Astrocyte of the spinal cord (primary cell): ENCODE data around the gene HDHD3.

Experiments used
- DNase-seq: peaks from one replicate; pipeline ENCODE4 v3.0.0; 2011; ENCODE audit warnings: low read depth, low spot score
- H3K4me3 ChIP-seq: 2 replicates; pipeline ENCODE4 v1.5.1; 2011; ENCODE audit warnings: low read depth, mild to moderate bottlenecking, low read length, moderate library complexity
- in situ Hi-C: cut with HindIII; loops from 2 replicates; pipeline ENCODE4 v1.10.0; 2017; ENCODE audit warnings: low sequenced_read_pairs
- TF ChIP-seq, protein P1 (sequence below): IDR thresholded peaks from 2 replicates; pipeline ENCODE4 v1.5.1; 2012; ENCODE audit warnings: low read depth, mild to moderate bottlenecking, low read length, inconsistent platforms

Gene HDHD3

DNA sequence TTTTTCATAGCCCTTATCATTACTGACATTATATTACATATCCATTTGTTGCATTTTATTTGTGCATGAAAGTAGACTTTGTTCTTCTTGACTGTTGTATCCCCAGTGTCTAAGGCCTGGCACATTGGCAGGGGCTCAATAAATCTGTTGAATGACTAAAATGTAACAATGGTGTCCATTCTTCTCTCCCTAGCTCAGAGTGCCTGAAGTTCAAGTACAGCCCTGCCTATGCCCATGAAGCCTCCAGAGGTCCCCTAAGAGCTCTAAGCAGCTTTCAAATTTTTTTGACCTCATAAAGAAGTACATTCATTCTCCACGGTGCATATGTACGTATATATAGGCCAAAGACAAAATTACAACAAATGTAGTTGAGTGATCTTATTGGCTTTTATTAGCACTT lies 31.6 kb downstream of the HDHD3 start:
- TF ChIP-seq, protein P1, sequence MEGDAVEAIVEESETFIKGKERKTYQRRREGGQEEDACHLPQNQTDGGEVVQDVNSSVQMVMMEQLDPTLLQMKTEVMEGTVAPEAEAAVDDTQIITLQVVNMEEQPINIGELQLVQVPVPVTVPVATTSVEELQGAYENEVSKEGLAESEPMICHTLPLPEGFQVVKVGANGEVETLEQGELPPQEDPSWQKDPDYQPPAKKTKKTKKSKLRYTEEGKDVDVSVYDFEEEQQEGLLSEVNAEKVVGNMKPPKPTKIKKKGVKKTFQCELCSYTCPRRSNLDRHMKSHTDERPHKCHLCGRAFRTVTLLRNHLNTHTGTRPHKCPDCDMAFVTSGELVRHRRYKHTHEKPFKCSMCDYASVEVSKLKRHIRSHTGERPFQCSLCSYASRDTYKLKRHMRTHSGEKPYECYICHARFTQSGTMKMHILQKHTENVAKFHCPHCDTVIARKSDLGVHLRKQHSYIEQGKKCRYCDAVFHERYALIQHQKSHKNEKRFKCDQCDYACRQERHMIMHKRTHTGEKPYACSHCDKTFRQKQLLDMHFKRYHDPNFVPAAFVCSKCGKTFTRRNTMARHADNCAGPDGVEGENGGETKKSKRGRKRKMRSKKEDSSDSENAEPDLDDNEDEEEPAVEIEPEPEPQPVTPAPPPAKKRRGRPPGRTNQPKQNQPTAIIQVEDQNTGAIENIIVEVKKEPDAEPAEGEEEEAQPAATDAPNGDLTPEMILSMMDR: no peak
- no peak overlapping the region for H3K4me3 ChIP-seq
- in situ Hi-C loops: no loop called here
- no peak for DNase-seq

DNA sequence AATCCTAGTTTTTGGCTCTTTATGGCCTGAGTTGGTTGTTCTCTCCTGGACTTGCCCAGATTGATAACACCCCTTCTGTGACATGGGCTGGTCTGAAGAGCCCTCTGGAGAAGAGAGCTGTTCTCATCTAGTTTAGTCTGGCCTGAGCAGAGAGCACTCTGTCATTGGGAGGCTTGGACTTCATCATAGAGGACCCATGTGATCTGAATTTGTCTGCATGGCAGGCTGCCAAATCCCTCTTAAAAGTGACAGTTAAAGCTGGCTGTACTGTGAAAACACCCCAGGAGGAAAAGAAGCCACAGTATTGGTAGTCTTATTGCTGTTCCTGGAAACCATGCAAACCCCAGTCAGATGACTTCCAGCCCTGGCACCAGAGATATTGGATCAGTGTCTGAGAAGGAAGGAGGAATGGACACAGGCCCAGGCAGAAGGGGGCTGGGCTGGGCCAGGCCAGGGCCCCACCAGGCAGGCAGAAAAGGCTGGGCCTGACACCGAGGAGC lies 33.0 kb downstream of the HDHD3 start:
- no peak overlapping the region for H3K4me3 ChIP-seq
- TF ChIP-seq, protein P1: no peak
- peak; percentile 10 for DNase-seq
- in situ Hi-C loops: no loop called here

DNA sequence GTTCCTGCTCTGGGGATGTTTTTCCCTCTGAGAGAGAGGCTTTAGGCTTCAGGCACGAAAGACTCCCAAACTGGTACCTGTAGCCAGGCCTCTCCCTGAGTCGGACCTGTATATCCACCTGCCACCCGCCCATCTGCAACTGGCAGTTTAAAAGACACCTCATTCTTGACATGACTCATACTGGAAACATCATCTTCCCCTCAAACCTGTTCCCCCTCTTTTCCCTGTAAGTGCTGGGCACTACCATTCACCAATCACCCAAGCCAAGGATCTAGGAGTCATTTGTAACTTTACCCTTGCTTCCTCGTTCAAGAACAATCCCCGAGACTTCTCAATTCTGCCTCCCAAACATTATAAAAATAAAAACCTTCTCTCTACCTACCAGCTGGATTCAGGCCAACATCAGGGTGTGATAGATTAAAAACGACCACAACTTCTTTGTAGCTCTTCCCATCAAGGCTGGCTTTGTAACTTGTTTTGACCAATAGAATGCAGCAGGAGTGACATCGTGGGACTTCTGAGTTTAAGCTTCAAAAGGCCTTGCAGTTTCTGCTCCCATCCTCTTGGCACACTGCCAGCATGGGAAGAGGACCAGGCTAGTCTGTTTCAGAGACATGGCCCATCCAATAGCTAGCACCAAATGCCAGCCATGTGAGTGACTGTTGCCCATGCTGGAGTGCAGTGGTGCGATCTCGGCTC lies 34.9 kb downstream of the HDHD3 start:
- in situ Hi-C loops: no loop called here
- H3K4me3 ChIP-seq: no peak overlapping the region
- TF ChIP-seq, protein P1: no peak
- no peak for DNase-seq

DNA sequence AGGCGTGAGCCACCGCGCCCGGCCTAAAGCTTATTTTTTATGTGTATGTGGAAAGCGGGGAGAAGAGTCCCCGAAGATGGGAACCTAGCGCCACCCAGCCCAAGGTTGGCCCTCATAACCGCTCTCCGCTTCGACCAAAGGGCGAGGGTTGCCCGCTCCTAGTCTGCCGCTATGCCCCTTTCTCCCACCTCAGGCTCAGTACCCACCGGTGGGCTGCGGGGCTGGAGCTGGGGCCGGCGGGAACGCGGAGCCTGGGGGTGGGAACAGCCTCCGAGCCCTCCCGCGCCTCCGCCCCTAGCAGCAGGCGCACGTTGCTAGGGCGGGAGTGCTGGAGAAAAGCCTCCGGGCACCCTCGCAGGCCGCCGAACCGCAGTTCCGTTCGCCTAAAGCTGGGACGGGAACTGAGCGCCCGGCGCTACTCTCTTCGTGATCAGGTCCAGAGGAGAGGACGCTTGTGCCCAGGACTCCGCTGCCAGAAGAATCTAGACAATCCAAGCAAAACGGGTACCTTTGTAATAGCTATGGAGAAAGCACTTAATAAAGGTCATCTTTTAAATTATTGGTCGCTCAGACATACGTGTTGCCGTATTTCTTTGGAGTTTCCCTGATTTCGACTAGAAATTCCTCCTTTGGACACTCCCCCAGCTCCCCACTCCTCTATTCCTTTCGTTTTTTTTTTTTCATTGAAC lies 36.6 kb downstream of the HDHD3 start, which contains the start of gene WDR31:
WDR31 (minus strand) TSS at position 265 of the 689 bp plus-strand sequence. CDS start 8,253 bp downstream, outside the sequence.
- TF ChIP-seq, protein P1: no peak
- peak within 1 kb of the TSS; percentile 74 for H3K4me3 ChIP-seq
- DNase-seq: peak; percentile 93
- in situ Hi-C loops: no loop called here

DNA sequence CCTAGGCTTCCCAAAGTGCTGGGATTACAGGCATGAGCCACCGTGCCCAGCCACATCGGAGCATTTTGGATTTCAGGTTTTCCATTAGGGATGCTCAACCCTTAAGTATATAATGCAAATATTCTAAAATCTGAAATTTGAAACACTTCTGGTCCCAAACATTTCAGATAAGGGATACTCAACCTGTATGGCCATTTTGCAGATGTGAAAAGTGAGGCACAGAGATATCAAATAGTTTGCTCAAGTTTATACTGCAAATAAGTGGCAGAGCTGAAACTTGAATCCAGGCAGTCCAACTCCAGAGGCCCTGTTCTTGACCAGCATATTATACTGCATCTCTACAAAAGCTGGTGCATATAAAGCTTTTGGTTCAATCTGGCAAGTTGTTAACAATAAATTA lies 39.1 kb downstream of the HDHD3 start:
- H3K4me3 ChIP-seq: no peak overlapping the region
- TF ChIP-seq, protein P1: no peak
- no peak for DNase-seq
- in situ Hi-C loops: no loop called here

DNA sequence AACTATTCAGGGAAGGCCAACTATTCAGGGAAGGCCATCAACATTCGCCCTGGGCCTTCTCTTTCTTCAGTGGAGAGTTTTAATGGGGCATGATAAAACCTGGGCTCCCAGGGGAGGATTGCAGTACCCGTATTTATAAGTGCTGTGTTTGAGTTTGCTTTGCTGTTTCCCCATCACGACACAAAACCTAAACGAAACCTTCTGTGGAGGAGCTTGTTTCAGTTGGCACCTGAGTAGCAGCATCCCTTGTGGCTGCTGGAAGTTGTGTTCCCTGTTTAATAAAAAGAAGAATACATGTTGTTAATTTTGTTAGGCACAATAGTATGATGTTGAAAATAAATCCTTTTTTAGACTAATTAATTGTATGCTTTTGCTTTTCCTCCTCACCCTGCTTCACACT lies 45.0 kb downstream of the HDHD3 start:
- H3K4me3 ChIP-seq: no peak overlapping the region
- no peak for DNase-seq
- in situ Hi-C loops: no loop called here
- TF ChIP-seq, protein P1: no peak
